DND-41 (cell line): ENCODE measurements around the gene KCNMA1.
A peak's percentile ranks its signal among the peaks of the same experiment; 100 is the strongest.

Experiments used
- ATAC-seq: fragments of 200-7000 bp; cut with Tn5 transposase; 3 replicates; pipeline ENCODE4 v1.9.1; 2021; ENCODE audit warnings: low read depth; ENCODE audit not compliant: insufficient read depth
- DNase-seq: peaks from one replicate; pipeline ENCODE4 v3.0.0-alpha.2; 2020
- H2AFZ ChIP-seq: 2 replicates; pipeline ENCODE4 v1.6.0; 2012; ENCODE audit warnings: low read depth, low read length
- H3K27ac ChIP-seq: 2 replicates; pipeline ENCODE4 v1.5.1; 2012; ENCODE audit warnings: low read length, inconsistent platforms
- H3K27me3 ChIP-seq: fragments of 200-600 bp; sonication (generic); 2 replicates; pipeline ENCODE4 v1.6.0; 2012; ENCODE audit warnings: low read length, mild to moderate bottlenecking, inconsistent platforms; ENCODE audit not compliant: insufficient read depth, poor library complexity
- H3K36me3 ChIP-seq: 2 replicates; pipeline ENCODE4 v1.5.1; 2012; ENCODE audit warnings: low read length, inconsistent platforms; ENCODE audit not compliant: insufficient read depth
- H3K4me1 ChIP-seq: 2 replicates; pipeline ENCODE4 v1.5.1; 2012; ENCODE audit warnings: mild to moderate bottlenecking, low read length; ENCODE audit not compliant: insufficient read depth
- H3K4me2 ChIP-seq: 2 replicates; pipeline ENCODE4 v1.6.0; 2012; ENCODE audit warnings: mild to moderate bottlenecking, moderate library complexity, low read length, inconsistent platforms; ENCODE audit not compliant: insufficient read depth
- H3K4me3 ChIP-seq, 2 experiments: fragments of 200-600 bp in 1 of 2; shearing (Covaris generic) in 1 of 2; 2 replicates each; pipeline ENCODE4 v1.5.1; 2012 to 2016; ENCODE audit warnings: inconsistent platforms in 2 of 2, low read length in 2 of 2, mild to moderate bottlenecking in 2 of 2, low read depth in 1 of 2, moderate library complexity in 1 of 2
- H3K79me2 ChIP-seq: 2 replicates; pipeline ENCODE4 v1.6.0; 2012; ENCODE audit warnings: low read length, inconsistent platforms; ENCODE audit not compliant: insufficient read depth
- H3K9ac ChIP-seq: 2 replicates; pipeline ENCODE4 v1.6.0; 2012; ENCODE audit warnings: low read depth, mild to moderate bottlenecking, inconsistent platforms, low read length, moderate library complexity
- H3K9me3 ChIP-seq: 2 replicates; pipeline ENCODE4 v1.5.1; 2012; ENCODE audit warnings: low read length, moderate library complexity, mild to moderate bottlenecking, inconsistent platforms; ENCODE audit not compliant: insufficient read depth, severe bottlenecking
- H4K20me1 ChIP-seq: 2 replicates; pipeline ENCODE4 v1.6.0; 2012; ENCODE audit warnings: low read length; ENCODE audit not compliant: insufficient read depth
- CTCF ChIP-seq: IDR thresholded peaks from 2 replicates; pipeline ENCODE4 v1.5.1; 2012; ENCODE audit warnings: borderline replicate concordance, low read length, moderate library complexity, mild to moderate bottlenecking; ENCODE audit not compliant: poor library complexity, severe bottlenecking; ENCODE audit errors: extremely low read depth
- EZH2 ChIP-seq: IDR thresholded peaks from 3 replicates; pipeline ENCODE4 v1.6.1; 2012; ENCODE audit warnings: borderline replicate concordance, low read depth, mild to moderate bottlenecking, moderate library complexity, low read length, inconsistent platforms; ENCODE audit not compliant: severe bottlenecking

The KCNMA1 gene

GRCh38 chr10:77405771-77406241 lies 231.8 kb downstream of the KCNMA1 start:
- no peak overlapping the region for H2AFZ ChIP-seq
- no peak overlapping the region for H3K9ac ChIP-seq
- TF ChIP-seq CTCF (no peak), EZH2 (no peak)
- H3K9me3 ChIP-seq: no peaks in the 10 kb centered on the region
- no peaks in the 10 kb centered on the region for H3K4me1 ChIP-seq
- ATAC-seq: peak; percentile 76
- H3K79me2 ChIP-seq: no peaks in the 10 kb centered on the region
- H3K27ac ChIP-seq: no peak overlapping the region
- no peaks in the 10 kb centered on the region for H3K36me3 ChIP-seq
- no peaks in the 10 kb centered on the region for H4K20me1 ChIP-seq
- no peak overlapping the region for H3K4me3 ChIP-seq
- DNase-seq: peak; percentile 42
- H3K4me2 ChIP-seq: no peak overlapping the region
- H3K27me3 ChIP-seq: no peaks in the 10 kb centered on the region

GRCh38 chr10:77404810-77405209 lies 232.8 kb downstream of the KCNMA1 start:
- H4K20me1 ChIP-seq: no peaks in the 10 kb centered on the region
- H2AFZ ChIP-seq: no peak overlapping the region
- no peak overlapping the region for H3K27ac ChIP-seq
- no peak for DNase-seq
- no peaks in the 10 kb centered on the region for H3K36me3 ChIP-seq
- no peaks in the 10 kb centered on the region for H3K79me2 ChIP-seq
- no peak overlapping the region for H3K9ac ChIP-seq
- no peaks in the 10 kb centered on the region for H3K27me3 ChIP-seq
- ATAC-seq: no peak
- H3K4me1 ChIP-seq: no peaks in the 10 kb centered on the region
- no peak overlapping the region for H3K4me2 ChIP-seq
- TF ChIP-seq EZH2: no peak
- no peak for TF ChIP-seq CTCF
- no peaks in the 10 kb centered on the region for H3K9me3 ChIP-seq
- H3K4me3 ChIP-seq: no peak overlapping the region

GRCh38 chr10:77403761-77404160 lies 233.8 kb downstream of the KCNMA1 start:
- Histone ChIP-seq H3K79me2 (no peaks in the 10 kb centered on the region), H2AFZ (no peak overlapping the region), H3K36me3 (no peaks in the 10 kb centered on the region), H3K27me3 (peaks cover 3% of the 10 kb centered on the region), H3K4me1 (no peaks in the 10 kb centered on the region), H3K4me2 (no peak overlapping the region), H4K20me1 (no peaks in the 10 kb centered on the region), H3K9me3 (no peaks in the 10 kb centered on the region), H3K4me3 (no peak overlapping the region), H3K27ac (no peak overlapping the region), H3K9ac (no peak overlapping the region)
- TF ChIP-seq EZH2: no peak
- TF ChIP-seq CTCF: no peak
- ATAC-seq (no peak), DNase-seq (no peak)

- Histone ChIP-seq H4K20me1 (no peaks in the 10 kb centered on the region), H3K27ac (no peak overlapping the region), H3K4me3 (no peak overlapping the region), H3K36me3 (no peaks in the 10 kb centered on the region), H3K9ac (no peak overlapping the region), H3K79me2 (no peaks in the 10 kb centered on the region), H3K27me3 (peaks cover 5% of the 10 kb centered on the region), H3K4me2 (no peak overlapping the region), H3K9me3 (no peaks in the 10 kb centered on the region), H2AFZ (no peak overlapping the region), H3K4me1 (no peaks in the 10 kb centered on the region)
- no peak for DNase-seq
- ATAC-seq: no peak
- TF ChIP-seq EZH2 (no peak), CTCF (no peak)
Observed at GRCh38 chr10:77401683-77402082, 235.9 kb downstream of the KCNMA1 start.
